ENCODE results near the gene SLCO1B3.

DNA sequence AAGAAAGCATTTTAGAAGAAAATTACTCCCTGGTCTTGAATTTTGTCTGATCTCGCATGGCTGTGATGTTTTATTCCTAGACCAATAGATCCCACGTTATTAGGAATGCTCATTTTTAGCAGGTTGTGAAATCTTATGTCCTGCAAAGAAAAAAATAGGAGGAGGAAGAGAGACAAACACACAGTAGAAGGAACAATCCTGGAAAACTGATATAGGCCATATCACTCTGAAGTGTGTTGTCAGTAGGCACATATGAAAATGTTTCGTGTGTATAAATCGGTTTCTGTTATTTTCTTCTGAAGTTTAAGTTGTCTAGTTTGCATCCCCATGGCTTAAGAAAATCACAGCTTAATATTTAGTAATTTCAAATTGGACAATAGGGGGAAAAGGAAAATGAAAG lies 12.4 kb downstream of the SLCO1B3 start:
- TF ChIP-seq, protein P1, sequence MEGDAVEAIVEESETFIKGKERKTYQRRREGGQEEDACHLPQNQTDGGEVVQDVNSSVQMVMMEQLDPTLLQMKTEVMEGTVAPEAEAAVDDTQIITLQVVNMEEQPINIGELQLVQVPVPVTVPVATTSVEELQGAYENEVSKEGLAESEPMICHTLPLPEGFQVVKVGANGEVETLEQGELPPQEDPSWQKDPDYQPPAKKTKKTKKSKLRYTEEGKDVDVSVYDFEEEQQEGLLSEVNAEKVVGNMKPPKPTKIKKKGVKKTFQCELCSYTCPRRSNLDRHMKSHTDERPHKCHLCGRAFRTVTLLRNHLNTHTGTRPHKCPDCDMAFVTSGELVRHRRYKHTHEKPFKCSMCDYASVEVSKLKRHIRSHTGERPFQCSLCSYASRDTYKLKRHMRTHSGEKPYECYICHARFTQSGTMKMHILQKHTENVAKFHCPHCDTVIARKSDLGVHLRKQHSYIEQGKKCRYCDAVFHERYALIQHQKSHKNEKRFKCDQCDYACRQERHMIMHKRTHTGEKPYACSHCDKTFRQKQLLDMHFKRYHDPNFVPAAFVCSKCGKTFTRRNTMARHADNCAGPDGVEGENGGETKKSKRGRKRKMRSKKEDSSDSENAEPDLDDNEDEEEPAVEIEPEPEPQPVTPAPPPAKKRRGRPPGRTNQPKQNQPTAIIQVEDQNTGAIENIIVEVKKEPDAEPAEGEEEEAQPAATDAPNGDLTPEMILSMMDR (conservative IDR thresholded peaks at IDR 0.05; ENCODE audit: low read depth, low read length), result no peak
- no peak for TF ChIP-seq EZH2phosphoT487 (IDR thresholded peaks at IDR 0.05; ENCODE audit: borderline replicate concordance, low read length)
- no peak for TF ChIP-seq EZH2 (IDR thresholded peaks at IDR 0.05; ENCODE audit: low read length, unreplicated experiment)

Data from PC-3 (cell line).